HL-60 (cell line): ENCODE measurements around the gene TUBGCP6.

Experiments used
- DNase-seq, 2 experiments: peaks; one replicate each; pipeline ENCODE4 v3.0.0-alpha.2; 2010 to 2020; ENCODE audit warnings: low read depth in 1 of 2, low spot score in 1 of 2
- H3K27ac ChIP-seq: fragments of 250-450 bp; sonication (Bioruptor Pico); replicated peaks from 2 replicates; pipeline ENCODE4 v1.5.1; 2020; ENCODE audit warnings: mild to moderate bottlenecking, moderate library complexity
- H3K27me3 ChIP-seq: fragments of 250-450 bp; sonication (Bioruptor Pico); 2 replicates; pipeline ENCODE4 v1.5.1; 2021; ENCODE audit warnings: mild to moderate bottlenecking, moderate library complexity; ENCODE audit not compliant: insufficient read depth, poor library complexity, severe bottlenecking
- H3K4me3 ChIP-seq: replicated peaks from 2 replicates; pipeline ENCODE4 v1.5.1; 2011; ENCODE audit warnings: mild to moderate bottlenecking, control low read depth, low read length; ENCODE audit not compliant: insufficient read depth
- CTCF ChIP-seq: IDR thresholded peaks from one replicate; pipeline ENCODE4 v1.5.1; 2011; ENCODE audit warnings: low read length, control low read depth, inconsistent platforms; ENCODE audit not compliant: insufficient read depth
- GABPA ChIP-seq: IDR thresholded peaks from 2 replicates; pipeline ENCODE4 v1.6.1; 2012; ENCODE audit warnings: low read depth
- POLR2AphosphoS5 ChIP-seq: IDR thresholded peaks from 2 replicates; pipeline ENCODE4 v1.6.1; 2012; ENCODE audit warnings: low read depth
- REST ChIP-seq: IDR thresholded peaks from 2 replicates; pipeline ENCODE4 v1.6.1; 2012; ENCODE audit warnings: low read depth; ENCODE audit not compliant: insufficient replicate concordance
- SPI1 ChIP-seq: IDR thresholded peaks from 2 replicates; pipeline ENCODE4 v1.6.1; 2012; ENCODE audit warnings: low read depth, mild to moderate bottlenecking, borderline replicate concordance

TUBGCP6 gene

DNA sequence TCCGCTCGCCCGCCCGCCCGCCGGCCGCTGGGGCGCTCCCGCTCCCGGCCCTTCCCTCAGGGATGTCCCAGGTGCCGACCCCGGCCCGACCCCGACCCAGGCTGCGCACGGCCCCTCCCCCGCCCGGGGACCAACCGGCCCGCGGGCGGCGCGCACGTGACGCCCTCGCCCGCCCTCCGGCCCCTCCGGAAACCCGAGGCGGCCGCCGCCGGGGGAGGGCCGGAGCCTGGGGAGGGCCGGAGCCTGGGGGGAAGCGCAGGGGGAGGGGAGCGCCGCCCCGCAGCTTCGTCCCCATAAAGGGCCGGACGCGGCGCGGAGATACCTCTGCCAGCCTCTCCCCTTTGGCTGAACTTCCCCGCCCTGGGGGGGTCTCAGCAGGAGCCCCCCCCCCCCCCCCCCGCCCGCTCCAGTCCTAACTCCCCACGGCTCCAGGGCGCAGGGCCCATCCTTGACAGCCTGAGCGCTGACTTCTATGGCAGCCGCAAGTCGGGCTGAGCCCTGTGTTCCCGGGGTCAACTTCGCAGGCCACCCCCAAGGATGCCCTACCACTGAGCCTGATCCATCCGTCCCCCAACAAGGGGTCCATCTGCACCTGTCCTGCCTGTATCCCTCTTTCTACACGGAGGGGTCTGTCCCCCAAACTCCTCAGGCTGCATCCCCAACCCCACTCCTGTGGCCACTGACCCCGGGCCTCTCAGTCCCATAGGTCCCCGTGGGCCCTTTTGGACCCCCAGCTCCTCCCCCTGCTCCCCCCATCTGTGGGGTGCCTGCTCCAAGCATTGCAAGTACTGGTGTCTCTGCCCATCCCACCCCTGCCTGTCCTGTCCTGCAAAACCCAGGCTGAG lies 17.0 kb upstream of the TUBGCP6 start, which contains the start of gene MAPK12:
Gene MAPK12 (minus strand): TSS at position 69 of the 845 bp plus-strand sequence. CDS start 174 bp downstream, outside the sequence.
- TF ChIP-seq SPI1 (no peak), REST (no peak)
- no peaks in the 10 kb centered on the region for H3K27me3 ChIP-seq
- peak within 1 kb of the TSS; percentile 68 for H3K4me3 ChIP-seq
- peak within 1 kb of the TSS; percentile 63 for H3K27ac ChIP-seq
- DNase-seq: no peak

GRCh38 chr22:50260801-50261614 lies 16.2 kb upstream of the TUBGCP6 start:
- Histone ChIP-seq H3K27me3 (no peaks in the 10 kb centered on the region), H3K27ac (peak overlapping the region; percentile 63), H3K4me3 (peak overlapping the region; percentile 68)
- peak in 1 of 2 experiments; percentile 49 for DNase-seq
- TF ChIP-seq POLR2AphosphoS5: peak; percentile 49; the same call in 1 of the 2 replicates
- TF ChIP-seq REST: peak; percentile 7
- no peak for TF ChIP-seq GABPA
- no peak for TF ChIP-seq CTCF
- no peak for TF ChIP-seq SPI1

DNA sequence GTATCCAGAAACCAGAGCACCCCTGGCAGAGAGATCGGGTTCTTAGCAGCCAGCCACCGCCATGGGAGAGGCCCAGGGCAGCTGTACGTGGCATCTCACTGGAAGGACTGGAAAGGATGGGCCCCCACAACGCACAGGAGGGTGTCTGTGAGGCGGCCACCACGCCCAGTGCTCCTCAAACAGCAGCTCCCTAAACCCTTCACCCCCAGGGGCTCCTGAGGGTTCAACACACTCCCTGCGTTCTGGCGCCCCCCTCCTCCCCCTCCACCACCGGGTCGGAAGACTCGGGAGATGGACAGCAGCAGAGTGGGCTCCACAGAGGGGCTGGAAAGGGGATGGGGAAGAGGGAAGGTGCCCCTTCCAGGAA lies 15.6 kb upstream of the TUBGCP6 start:
- Histone ChIP-seq H3K27me3 (no peaks in the 10 kb centered on the region), H3K27ac (peak overlapping the region; percentile 63), H3K4me3 (peak overlapping the region; percentile 68)
- no peak for DNase-seq
- no peak for TF ChIP-seq GABPA
- TF ChIP-seq POLR2AphosphoS5: no peak
- no peak for TF ChIP-seq REST
- no peak for TF ChIP-seq CTCF
- TF ChIP-seq SPI1: no peak
